H1 (cell line): Measurements from ENCODE around the gene KCNRG. TPM values are rescaled to one million over a fixed set of nuclear protein-coding genes. Genes with fewer than 3 reads are reported as not detected.
A peak's percentile ranks its signal among the peaks of the same experiment; 100 is the strongest.

Experiments
- ASH2L ChIP-seq: fragments of 200-600, 300-600 bp; sonication (generic); IDR thresholded peaks from one replicate; pipeline ENCODE4 v1.7.1; 2017; ENCODE audit warnings: low read length
- BACH1 ChIP-seq: IDR thresholded peaks from 2 replicates; pipeline ENCODE4 v1.6.1; 2012; ENCODE audit warnings: low read length, improper control_type of control experiment
- CTCF ChIP-seq, 3 experiments: IDR thresholded peaks; 1 replicate in 2 of 3; 2 replicates in 1 of 3; pipeline versions ENCODE4 v1.5.1 to v1.6.1; 2011; ENCODE audit warnings: low read length in 3 of 3, mild to moderate bottlenecking in 3 of 3, inconsistent platforms in 2 of 3, low read depth in 1 of 3, moderate library complexity in 1 of 3; ENCODE audit not compliant: insufficient read depth in 1 of 3; ENCODE audit errors: control extremely low read depth in 1 of 3
- FOSL1 ChIP-seq: IDR thresholded peaks from 2 replicates; pipeline ENCODE4 v1.6.1; 2011; ENCODE audit warnings: mild to moderate bottlenecking, low read depth, low read length, moderate library complexity; ENCODE audit not compliant: insufficient read depth
- KDM4A ChIP-seq: IDR thresholded peaks from one replicate; pipeline ENCODE4 v1.7.1; 2012; ENCODE audit warnings: low read depth, mild to moderate bottlenecking, moderate library complexity, low read length, inconsistent platforms; ENCODE audit not compliant: severe bottlenecking
- MAFK ChIP-seq: IDR thresholded peaks from 2 replicates; pipeline ENCODE4 v1.6.1; 2012; ENCODE audit warnings: low read depth, mild to moderate bottlenecking, improper control_type of control experiment, low read length
- POLR2A ChIP-seq, 2 experiments: IDR thresholded peaks; 1 replicate in 1 of 2; 2 replicates in 1 of 2; pipeline ENCODE4 v1.6.1; 2011; ENCODE audit warnings: low read depth in 2 of 2, low read length in 2 of 2, mild to moderate bottlenecking in 2 of 2; ENCODE audit errors: control extremely low read depth in 1 of 2
- POLR2AphosphoS5 ChIP-seq: IDR thresholded peaks from 2 replicates; pipeline ENCODE4 v1.6.1; 2011; ENCODE audit warnings: low read depth, low read length
- RAD21 ChIP-seq, 2 experiments: IDR thresholded peaks in 1 of 2; conservative IDR thresholded peaks in 1 of 2; 2 replicates each; pipeline ENCODE4 v1.6.1; 2011; ENCODE audit warnings: low read depth in 2 of 2, low read length in 2 of 2, improper control_type of control experiment in 1 of 2, inconsistent platforms in 1 of 2, mild to moderate bottlenecking in 1 of 2, moderate library complexity in 1 of 2
- RBBP5 ChIP-seq: IDR thresholded peaks from 2 replicates; pipeline ENCODE4 v1.7.1; 2012; ENCODE audit warnings: low read depth, mild to moderate bottlenecking, inconsistent platforms, low read length, moderate library complexity, borderline replicate concordance
- SIN3A ChIP-seq, 2 experiments: IDR thresholded peaks in 1 of 2; conservative IDR thresholded peaks in 1 of 2; 2 replicates each; pipeline ENCODE4 v1.6.1; 2011 to 2012; ENCODE audit warnings: low read length in 2 of 2, improper control_type of control experiment in 1 of 2, low read depth in 1 of 2, mild to moderate bottlenecking in 1 of 2
- SP1 ChIP-seq: IDR thresholded peaks from 2 replicates; pipeline ENCODE4 v1.6.1; 2011; ENCODE audit warnings: low read depth, low read length
- TAF1 ChIP-seq: IDR thresholded peaks from 2 replicates; pipeline ENCODE4 v1.6.1; 2011; ENCODE audit warnings: mild to moderate bottlenecking, low read depth, low read length
- TBP ChIP-seq: IDR thresholded peaks from 2 replicates; pipeline ENCODE4 v1.6.1; 2011; ENCODE audit warnings: low read depth, low read length, improper control_type of control experiment
- YY1 ChIP-seq: IDR thresholded peaks from 2 replicates; pipeline ENCODE4 v1.6.1; 2011; ENCODE audit warnings: low read depth, mild to moderate bottlenecking, low read length
- polyA plus RNA-seq, 7 experiments: library from polyadenylated mRNA; depleted of rRNA in 3 of 7; stranded (reverse) in 5 of 7; unstranded in 2 of 7; fragments of >200 nt in 5 of 7; fragments of 200-250 nt in 2 of 7; gene quantifications; 1 replicate in 5 of 7; 2 replicates in 1 of 7; 4 replicates in 1 of 7; pipeline versions ENCODE4 v1.2.1 to v1.2.3, GENCODE V29; 2011 to 2013; ENCODE audit warnings: missing spikeins in 2 of 7, mixed read lengths in 2 of 7
- total RNA-seq: library from RNA; stranded (reverse); fragmentation: NEBNext Ultra II Directional; extraction: Animal tissue kit (Norgen Biotek cat#: 25700); gene quantifications from 2 replicates; pipeline ENCODE4 v1.2.1, GENCODE V29; 2021
- TF ChIP-seq, protein P1 (sequence below): IDR thresholded peaks from 2 replicates; pipeline ENCODE4 v1.6.1; 2012; ENCODE audit warnings: low read length, inconsistent platforms

KCNRG gene
- total and polyA plus RNA-seq, 2 of the 8 experiments (the other 6 are each of a cell fraction or from before 2014, with no cell fraction given) = 0.65 to 1.2 TPM

GRCh38 chr13:49996951-49997895 is 18.0 kb upstream of the KCNRG start, which contains the start of gene TRIM13 (continued):
- TF ChIP-seq CTCF (IDR thresholded peaks at IDR 0.05; ENCODE audit: control extremely low read depth in 1 of 3, insufficient read depth in 1 of 3, low read depth in 1 of 3, low read length in 3 of 3) (peak; percentile 62 to 83 (median 65)), YY1 (peak; percentile 11; the same call in 1 of the 2 replicates), POLR2A (IDR thresholded peaks at IDR 0.05; ENCODE audit: control extremely low read depth in 1 of 2, low read depth in 2 of 2, low read length in 2 of 2) (peak; percentile 81 to 89), POLR2AphosphoS5 (peak; percentile 90), SIN3A (conservative IDR thresholded peaks at IDR 0.05 in 1 of 2, IDR thresholded peaks at IDR 0.05 in 1 of 2; ENCODE audit: low read depth in 1 of 2, low read length in 2 of 2) (0 out of 4 replicates have a peak, but pooled peaks have one; percentile 37 to 53), KDM4A (peak; percentile 37), SP1 (no peak), RBBP5 (0 out of 2 replicates have a peak, but pooled peaks have one; percentile 36), RAD21 (IDR thresholded peaks at IDR 0.05 in 1 of 2, conservative IDR thresholded peaks at IDR 0.05 in 1 of 2; ENCODE audit: low read depth in 2 of 2, low read length in 2 of 2) (peak; percentile 48 to 67), MAFK (no peak), TAF1 (peak; percentile 76), BACH1 (0 out of 2 replicates have a peak, but pooled peaks have one; percentile 2), ASH2L (peak; percentile 95), FOSL1 (no peak), TBP (peak; percentile 45; the same call in 1 of the 2 replicates)
- TF ChIP-seq, protein P1, sequence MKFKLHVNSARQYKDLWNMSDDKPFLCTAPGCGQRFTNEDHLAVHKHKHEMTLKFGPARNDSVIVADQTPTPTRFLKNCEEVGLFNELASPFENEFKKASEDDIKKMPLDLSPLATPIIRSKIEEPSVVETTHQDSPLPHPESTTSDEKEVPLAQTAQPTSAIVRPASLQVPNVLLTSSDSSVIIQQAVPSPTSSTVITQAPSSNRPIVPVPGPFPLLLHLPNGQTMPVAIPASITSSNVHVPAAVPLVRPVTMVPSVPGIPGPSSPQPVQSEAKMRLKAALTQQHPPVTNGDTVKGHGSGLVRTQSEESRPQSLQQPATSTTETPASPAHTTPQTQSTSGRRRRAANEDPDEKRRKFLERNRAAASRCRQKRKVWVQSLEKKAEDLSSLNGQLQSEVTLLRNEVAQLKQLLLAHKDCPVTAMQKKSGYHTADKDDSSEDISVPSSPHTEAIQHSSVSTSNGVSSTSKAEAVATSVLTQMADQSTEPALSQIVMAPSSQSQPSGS = no peak; the same call in 1 of the 2 replicates
